NOMO-1 treated with DMSO at 0.1 percent for 48 hours (cell line): Measurements from ENCODE around the gene CSRNP2.
"Not testable (repeated sequence)": the region's sequence is repeated elsewhere in the genome, so short reads cannot be mapped to it uniquely, and the experiment has no call there.

Experiments
- DNase-seq: peaks from one replicate; lab custom pipeline; 2025; ENCODE audit not compliant: unreplicated experiment; lab: John Stamatoyannopoulos, UW

CSRNP2 gene

DNA sequence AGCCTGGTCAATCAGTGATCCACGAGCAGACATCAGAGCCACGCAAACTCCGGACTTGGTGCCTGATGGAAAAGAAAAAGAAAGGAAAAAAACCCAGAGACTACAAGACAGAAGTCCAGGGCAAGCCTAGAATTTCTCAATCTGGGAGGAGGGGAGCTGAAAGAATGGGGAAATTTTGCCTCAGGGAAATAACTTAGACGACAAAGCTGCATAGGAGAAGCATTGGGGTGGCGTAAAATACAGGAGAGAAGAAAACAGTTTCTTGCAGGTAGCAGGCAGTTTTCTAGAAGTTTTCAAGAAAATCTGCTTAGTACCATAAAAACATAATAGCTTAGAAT, 54.6 kb downstream of the CSRNP2 start:
- no peak for DNase-seq

GRCh38 chr12:51028126-51028812, 55.1 kb downstream of the CSRNP2 start:
- DNase-seq: peak; percentile 74

DNA sequence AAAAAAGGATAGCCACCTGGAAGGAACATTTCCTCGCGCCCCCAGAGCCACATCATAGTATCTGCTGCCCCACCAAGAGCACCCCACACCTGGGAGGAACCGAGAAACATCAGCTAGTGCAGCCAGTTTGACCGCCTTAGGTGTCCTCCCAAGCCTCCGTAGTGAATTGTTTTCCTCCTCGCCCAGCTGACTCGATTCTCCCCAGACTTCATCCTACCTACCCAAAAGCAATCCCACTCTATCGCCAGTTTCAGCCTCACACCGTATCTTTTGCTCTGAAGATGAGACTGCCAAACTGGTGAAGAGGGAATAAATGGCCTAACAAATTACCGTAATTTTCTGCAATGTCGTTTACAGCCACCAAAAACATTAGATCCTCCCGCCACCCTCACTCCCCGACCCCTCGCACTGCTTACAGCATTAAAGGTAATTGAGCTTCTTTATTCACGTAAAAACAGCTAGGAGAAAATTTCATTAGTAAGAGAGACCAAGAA, 56.0 kb downstream of the CSRNP2 start:
- DNase-seq: no peak

- DNase-seq: peak; percentile 89
Measured at GRCh38 chr12:51025836-51026638, 57.4 kb downstream of the CSRNP2 start, which contains the start of gene SLC11A2. SLC11A2 (minus strand) TSS chr12:51026384; CDS start chr12:51010728, 15,656 bp downstream.

DNA sequence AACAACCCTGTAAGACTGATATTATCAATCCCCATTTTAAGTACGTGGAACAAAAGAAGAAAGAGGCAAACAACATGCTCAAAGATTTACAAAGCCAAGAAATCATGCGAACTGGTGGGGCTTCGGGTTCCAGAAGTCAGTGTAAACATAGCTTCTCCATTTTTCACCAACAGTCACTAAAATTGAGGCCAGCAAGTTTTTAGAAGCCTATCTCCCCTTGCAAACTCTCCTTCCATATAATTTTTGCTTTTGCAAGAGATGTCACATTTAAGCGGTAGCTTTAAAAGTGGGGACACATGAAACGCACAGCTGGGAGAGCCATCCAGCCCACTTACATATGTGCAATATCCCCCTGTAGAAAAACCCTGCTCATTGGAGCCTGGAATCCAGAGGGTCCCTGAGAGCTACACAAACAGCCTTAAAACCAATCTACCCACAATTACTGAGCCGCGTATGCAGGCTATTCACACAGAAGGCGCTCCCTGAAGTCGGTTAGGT, 58.0 kb downstream of the CSRNP2 start:
- DNase-seq: peak; percentile 32

DNA sequence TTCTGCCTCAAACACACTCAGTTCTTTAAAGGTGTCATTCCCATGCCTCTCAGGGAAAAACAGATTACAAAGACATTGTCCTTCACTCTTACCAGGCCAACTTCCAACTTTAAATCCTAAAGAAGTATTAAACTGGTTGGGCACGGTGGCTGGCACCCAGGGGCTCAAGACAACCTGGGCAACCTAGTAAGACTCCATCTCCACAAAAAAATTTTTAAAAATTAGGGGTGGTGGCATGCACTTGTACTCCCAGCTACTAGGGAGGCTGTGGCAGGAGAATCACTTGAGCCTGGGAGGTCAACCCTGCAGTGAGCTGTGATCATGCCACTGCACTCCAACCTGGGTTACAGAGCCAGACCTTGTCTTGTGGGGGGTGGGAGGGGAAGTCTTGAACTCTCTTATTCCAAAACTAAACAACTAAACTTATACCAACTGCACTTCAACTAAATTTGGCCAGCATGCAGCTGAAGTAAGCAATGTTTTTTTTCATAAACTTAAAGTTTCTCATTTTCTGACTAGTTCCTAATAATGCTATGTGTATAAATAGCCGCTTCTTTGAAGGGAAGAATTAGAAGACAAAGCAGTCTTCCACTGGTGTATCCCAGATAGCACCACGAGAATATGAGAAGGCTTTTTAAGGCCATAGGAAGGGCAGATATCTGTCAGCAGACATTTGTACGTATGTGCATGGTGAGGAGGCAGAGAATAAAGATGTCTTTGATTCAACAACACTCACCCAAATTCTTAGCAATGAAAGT, 59.6 kb downstream of the CSRNP2 start:
- DNase-seq: no peak

DNA sequence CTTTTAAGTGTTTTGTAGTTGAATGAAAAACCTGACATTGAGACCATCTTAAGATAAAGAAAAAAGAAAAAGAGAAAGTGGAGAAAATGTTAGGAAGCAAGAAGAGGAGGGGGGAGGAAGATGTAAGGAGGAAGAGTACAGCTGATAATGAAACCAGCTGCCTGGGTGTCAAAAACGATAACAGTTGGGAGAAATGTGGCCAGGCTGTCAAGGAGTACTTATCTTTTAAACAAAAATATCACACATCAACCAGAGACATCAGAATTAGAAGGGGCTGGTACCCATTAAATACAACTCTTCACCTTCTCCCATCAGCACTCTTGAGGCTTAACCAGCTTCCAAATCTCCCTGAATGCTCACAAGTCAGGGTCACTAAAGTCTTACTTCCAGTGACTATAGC, 61.7 kb downstream of the CSRNP2 start:
- DNase-seq: no peak

DNA sequence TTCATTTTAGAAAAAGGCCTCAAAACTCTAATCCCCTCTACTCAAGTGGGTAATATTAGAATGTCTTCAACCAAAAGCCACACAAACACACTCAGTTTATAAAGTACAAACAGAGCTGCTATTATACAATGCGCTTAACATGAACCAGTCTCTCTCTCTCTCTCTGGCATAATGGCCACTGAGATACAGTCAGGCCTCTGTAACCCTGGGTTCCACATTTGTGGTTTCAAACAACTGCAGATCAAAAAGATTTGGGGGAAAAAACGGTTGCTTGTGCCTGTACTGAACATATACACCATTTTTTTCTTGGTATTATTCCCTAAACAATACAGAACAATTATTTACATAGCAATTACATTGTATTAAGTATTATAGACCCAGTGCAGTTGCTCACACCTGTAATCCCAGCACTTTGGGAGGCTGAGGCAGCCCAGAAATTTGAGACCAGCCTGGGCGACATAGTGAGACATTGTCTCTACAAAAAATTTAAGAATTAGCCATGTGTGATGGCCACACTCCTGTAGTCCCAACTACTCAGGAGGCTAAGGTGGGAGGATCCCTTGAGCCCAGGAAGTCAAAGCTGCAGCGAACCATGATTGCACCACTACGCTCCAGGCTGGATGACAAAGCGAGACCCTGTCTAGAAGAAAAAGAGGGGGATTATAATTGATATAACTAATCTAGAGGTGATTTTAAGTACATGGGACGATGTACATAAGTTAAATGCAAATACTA, 62.8 kb downstream of the CSRNP2 start:
- no peak for DNase-seq

- no peak for DNase-seq
Measured at GRCh38 chr12:51019927-51020326, 63.5 kb downstream of the CSRNP2 start.

DNA sequence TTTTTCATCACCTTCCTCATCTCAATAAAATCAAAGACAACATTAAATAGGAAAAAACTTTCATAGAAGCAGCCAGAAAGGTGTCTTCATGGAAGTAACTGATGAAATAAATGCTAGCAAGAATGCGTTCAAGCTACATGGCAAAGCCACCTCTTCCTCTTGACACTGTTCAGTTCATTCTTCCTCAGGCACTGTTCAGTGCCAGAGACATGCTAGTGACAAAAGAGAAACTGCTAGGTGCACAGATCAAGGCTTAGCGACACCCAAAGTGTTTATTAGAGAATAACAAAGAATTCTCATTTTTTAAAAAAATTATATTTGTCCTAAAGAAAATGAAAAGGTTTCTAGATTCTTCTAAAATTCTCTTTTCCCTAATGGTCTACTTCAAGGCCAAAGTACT, 64.4 kb downstream of the CSRNP2 start:
- DNase-seq: no peak

DNA sequence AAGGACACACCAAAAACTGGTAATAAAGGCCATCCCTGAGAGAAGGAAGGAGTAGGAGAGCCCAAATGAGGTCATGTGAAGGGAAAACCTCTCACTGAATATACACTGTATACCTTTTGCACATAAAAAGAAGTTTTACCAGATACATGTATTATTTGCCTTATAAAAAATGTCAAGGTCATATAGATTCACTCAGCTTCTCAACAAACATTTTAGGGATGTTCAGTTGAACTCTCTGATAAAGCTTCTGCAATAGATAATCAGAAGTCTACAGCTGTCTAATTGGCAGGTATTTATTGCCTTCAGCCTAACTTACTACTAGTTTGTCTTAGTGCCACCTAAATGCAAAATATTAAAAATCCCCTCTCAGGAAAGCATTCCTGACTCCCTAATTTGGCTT, 65.9 kb downstream of the CSRNP2 start:
- DNase-seq: no peak

DNA sequence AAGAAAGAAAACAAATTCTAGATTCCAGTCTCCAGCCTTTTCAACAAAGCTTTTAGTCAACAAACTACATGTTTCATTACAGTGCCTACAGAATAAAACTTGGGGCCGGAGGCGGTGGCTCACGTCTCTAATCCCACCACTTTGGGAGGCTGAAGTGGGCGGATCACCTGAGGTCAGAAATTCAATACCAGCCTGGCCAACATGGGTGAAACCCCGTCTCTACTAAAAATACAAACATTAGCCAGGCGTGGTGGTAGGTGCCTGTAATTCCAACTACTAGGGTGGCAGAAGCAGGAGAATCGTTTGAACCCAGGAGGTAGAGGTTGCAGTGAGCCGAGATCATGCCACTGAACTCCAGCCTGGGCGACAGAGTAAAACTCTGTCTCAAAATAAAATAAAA, 68.9 kb downstream of the CSRNP2 start:
- DNase-seq: not testable (repeated sequence)

- no peak for DNase-seq
Measured at GRCh38 chr12:51013441-51013840, 70.0 kb downstream of the CSRNP2 start.

- DNase-seq: no peak
Measured at GRCh38 chr12:51012570-51013236, 70.7 kb downstream of the CSRNP2 start.

DNA sequence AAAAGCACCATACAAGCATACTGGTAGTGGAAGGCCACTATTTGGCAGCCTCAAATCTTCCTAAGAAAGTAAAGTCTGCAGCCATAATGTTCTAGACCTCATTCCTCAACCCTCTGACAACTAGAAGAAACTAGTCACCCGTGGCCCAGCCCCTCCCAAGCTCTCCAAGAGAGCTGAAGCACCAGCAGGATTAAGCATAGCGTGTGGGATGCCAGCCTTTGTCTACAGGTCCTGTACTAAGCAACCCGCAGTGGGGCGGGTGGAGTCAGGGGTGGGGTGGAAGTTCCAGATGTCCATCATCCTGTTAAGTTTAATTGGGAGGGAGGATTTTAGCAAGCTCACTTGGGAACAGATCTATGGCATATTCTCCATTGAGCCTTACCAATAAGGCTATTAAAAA, 71.4 kb downstream of the CSRNP2 start:
- no peak for DNase-seq
